ENCODE measurements around the gene UGT1A10.
"Not testable (repeated sequence)": the region's sequence is repeated elsewhere in the genome, so short reads cannot be mapped to it uniquely, and the experiment has no call there.

UGT1A10 gene

DNA sequence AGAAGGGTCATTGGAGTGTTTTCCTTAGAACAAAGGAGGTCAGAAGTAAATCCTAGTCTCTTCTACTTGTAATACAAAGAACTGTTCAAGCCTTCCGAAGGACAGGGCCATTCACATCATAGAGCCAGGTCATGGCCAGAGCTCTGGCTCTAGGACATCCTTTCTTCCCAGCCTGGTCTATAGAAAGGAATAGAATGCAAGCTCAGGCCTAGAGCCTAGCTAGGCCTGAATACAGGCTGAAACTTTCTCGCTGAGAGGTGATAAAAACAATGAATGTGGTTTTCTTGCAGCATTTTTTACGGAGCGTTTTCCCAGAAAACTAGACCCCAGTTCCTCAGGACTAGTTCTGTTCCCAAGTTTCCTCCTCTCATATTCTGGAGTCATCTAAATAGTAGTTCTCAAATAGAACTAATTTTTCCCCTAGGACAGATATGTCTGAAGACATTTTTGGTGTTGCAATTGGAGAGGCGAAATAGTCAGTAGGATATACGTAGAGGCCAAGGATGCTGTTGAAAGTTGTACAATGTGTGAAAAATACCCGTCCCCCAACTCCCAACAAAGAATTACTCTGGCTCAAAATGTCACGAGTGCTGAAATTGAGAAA, 63.3 kb downstream of the UGT1A10 start:
- Histone ChIP-seq H3K4me3 (ENCODE audit: low read length) (no peak overlapping the region), H3K79me2 (ENCODE audit: control insufficient read depth, low read length) (no peaks in the 10 kb centered on the region), H3K4me2 (ENCODE audit: low read length) (no peak overlapping the region), H4K20me1 (ENCODE audit: control insufficient read depth, insufficient read depth, low read depth, low read length) (no peaks in the 10 kb centered on the region), H3K27me3 (ENCODE audit: control insufficient read depth, low read length) (no peaks in the 10 kb centered on the region), H3K36me3 (ENCODE audit: control insufficient read depth, low read length) (no peaks in the 10 kb centered on the region), H3K4me1 (ENCODE audit: control insufficient read depth, low read length) (no peaks in the 10 kb centered on the region), H3K9me2 (replicated peaks; ENCODE audit: control insufficient read depth, low read length) (no peaks in the 10 kb centered on the region), H3F3A (ENCODE audit: control insufficient read depth, insufficient read depth) (no peaks in the 10 kb centered on the region), H3K27ac (ENCODE audit: low read depth, low read length) (no peak overlapping the region), H3K9me3 (ENCODE audit: control insufficient read depth, insufficient read depth, low read length) (no peaks in the 10 kb centered on the region)
- TF ChIP-seq, protein P1, sequence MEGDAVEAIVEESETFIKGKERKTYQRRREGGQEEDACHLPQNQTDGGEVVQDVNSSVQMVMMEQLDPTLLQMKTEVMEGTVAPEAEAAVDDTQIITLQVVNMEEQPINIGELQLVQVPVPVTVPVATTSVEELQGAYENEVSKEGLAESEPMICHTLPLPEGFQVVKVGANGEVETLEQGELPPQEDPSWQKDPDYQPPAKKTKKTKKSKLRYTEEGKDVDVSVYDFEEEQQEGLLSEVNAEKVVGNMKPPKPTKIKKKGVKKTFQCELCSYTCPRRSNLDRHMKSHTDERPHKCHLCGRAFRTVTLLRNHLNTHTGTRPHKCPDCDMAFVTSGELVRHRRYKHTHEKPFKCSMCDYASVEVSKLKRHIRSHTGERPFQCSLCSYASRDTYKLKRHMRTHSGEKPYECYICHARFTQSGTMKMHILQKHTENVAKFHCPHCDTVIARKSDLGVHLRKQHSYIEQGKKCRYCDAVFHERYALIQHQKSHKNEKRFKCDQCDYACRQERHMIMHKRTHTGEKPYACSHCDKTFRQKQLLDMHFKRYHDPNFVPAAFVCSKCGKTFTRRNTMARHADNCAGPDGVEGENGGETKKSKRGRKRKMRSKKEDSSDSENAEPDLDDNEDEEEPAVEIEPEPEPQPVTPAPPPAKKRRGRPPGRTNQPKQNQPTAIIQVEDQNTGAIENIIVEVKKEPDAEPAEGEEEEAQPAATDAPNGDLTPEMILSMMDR (IDR thresholded peaks at IDR 0.05; ENCODE audit: low read depth, low read length, poor library complexity, severe bottlenecking): no peak
- no peak for TF ChIP-seq EZH2phosphoT487 (IDR thresholded peaks at IDR 0.05; ENCODE audit: borderline replicate concordance, low read length)

DNA sequence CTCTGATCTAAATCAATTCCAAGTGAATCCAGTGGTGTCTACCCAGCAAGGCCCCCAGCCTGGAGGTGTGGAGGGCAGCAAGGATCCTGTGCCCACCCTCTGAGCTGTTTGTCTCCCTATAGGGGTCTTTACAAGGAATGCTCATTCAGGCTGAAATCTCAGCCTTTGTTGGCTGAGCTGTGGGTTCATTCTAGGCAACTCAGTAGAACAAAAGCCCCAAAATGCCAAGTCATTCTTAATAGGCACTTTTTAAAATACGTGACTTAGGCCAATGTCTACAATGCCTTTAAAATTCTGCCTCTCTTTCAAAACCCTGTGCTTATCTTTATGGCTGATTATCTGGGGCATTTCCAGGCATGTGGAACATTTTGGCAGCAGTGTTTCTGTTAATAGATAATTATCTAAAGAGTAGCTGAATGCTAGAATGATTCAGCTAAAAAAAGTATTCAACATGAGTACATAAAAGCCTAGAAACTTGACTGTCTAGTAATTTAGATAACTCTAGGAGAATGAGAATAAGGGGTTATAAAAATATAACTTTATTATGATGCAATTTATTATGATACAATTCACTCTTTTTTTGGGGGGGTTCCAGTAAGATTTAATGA, 63.9 kb downstream of the UGT1A10 start:
- Histone ChIP-seq H3K4me1 (ENCODE audit: control insufficient read depth, low read length) (no peaks in the 10 kb centered on the region), H4K20me1 (ENCODE audit: control insufficient read depth, insufficient read depth, low read depth, low read length) (no peaks in the 10 kb centered on the region), H3K36me3 (ENCODE audit: control insufficient read depth, low read length) (no peaks in the 10 kb centered on the region), H3K27me3 (ENCODE audit: control insufficient read depth, low read length) (no peaks in the 10 kb centered on the region), H3K4me2 (ENCODE audit: low read length) (no peak overlapping the region), H3K4me3 (ENCODE audit: low read length) (no peak overlapping the region), H3F3A (ENCODE audit: control insufficient read depth, insufficient read depth) (no peaks in the 10 kb centered on the region), H3K9me2 (replicated peaks; ENCODE audit: control insufficient read depth, low read length) (no peaks in the 10 kb centered on the region), H3K9me3 (ENCODE audit: control insufficient read depth, insufficient read depth, low read length) (no peaks in the 10 kb centered on the region), H3K27ac (ENCODE audit: low read depth, low read length) (no peak overlapping the region), H3K79me2 (ENCODE audit: control insufficient read depth, low read length) (no peaks in the 10 kb centered on the region)
- TF ChIP-seq, protein P1 (IDR thresholded peaks at IDR 0.05; ENCODE audit: low read depth, low read length, poor library complexity, severe bottlenecking): no peak
- TF ChIP-seq EZH2phosphoT487 (IDR thresholded peaks at IDR 0.05; ENCODE audit: borderline replicate concordance, low read length): no peak

DNA sequence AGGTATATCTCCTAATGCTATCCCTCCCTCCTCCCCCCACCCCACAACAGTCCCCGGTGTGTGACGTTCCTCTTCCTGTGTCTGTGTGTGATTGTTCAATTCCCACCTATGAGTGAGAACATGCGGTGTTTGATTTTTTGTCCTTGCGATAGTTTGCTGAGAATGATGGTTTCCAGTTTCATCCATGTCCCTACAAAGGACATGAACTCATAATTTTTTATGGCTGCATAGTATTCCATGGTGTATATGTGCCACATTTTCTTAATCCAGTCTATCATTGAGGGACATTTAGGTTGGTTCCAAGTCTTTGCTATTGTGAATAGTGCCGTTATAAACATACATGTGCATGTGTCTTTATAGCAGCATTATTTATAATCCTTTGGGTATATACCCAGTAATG, 64.6 kb downstream of the UGT1A10 start:
- not testable (repeated sequence) for H3K4me3 ChIP-seq (ENCODE audit: low read length); H3K27ac ChIP-seq (ENCODE audit: low read depth, low read length); H3K79me2 ChIP-seq (ENCODE audit: control insufficient read depth, low read length); H4K20me1 ChIP-seq (ENCODE audit: control insufficient read depth, insufficient read depth, low read depth, low read length); H3K4me2 ChIP-seq (ENCODE audit: low read length); H3K4me1 ChIP-seq (ENCODE audit: control insufficient read depth, low read length); H3K36me3 ChIP-seq (ENCODE audit: control insufficient read depth, low read length); H3K9me3 ChIP-seq (ENCODE audit: control insufficient read depth, insufficient read depth, low read length); H3K27me3 ChIP-seq (ENCODE audit: control insufficient read depth, low read length); H3K9me2 ChIP-seq (replicated peaks; ENCODE audit: control insufficient read depth, low read length); H3F3A ChIP-seq (ENCODE audit: control insufficient read depth, insufficient read depth)

DNA sequence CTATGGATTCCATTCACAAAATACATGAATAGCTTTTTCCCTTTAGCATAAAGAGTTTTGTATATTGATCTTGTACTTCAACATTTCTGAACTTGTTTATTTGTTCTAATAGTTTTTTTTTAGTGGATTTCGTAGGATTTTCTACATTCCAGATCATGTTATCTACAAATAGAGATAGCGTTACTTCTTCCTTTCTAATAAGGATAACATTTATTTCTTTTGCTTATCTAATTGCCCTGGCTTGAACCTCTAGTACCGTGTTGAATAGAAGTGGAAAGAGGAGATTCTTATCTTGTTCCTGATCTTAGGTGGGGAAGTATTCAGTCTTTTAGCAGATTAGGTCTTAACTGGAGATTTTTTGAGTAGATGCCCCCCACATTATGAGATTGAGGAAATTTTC, 66.0 kb downstream of the UGT1A10 start:
- H3K79me2 ChIP-seq (ENCODE audit: control insufficient read depth, low read length): no peaks in the 10 kb centered on the region
- no peaks in the 10 kb centered on the region for H3K9me3 ChIP-seq (ENCODE audit: control insufficient read depth, insufficient read depth, low read length)
- no peaks in the 10 kb centered on the region for H4K20me1 ChIP-seq (ENCODE audit: control insufficient read depth, insufficient read depth, low read depth, low read length)
- no peak overlapping the region for H3K4me2 ChIP-seq (ENCODE audit: low read length)
- H3K27me3 ChIP-seq (ENCODE audit: control insufficient read depth, low read length): 0 out of 2 replicates have a peak, but pooled peaks cover 3% of the 10 kb centered on the region
- no peaks in the 10 kb centered on the region for H3K4me1 ChIP-seq (ENCODE audit: control insufficient read depth, low read length)
- no peaks in the 10 kb centered on the region for H3K36me3 ChIP-seq (ENCODE audit: control insufficient read depth, low read length)
- TF ChIP-seq EZH2phosphoT487 (IDR thresholded peaks at IDR 0.05; ENCODE audit: borderline replicate concordance, low read length): no peak
- TF ChIP-seq, protein P1 (IDR thresholded peaks at IDR 0.05; ENCODE audit: low read depth, low read length, poor library complexity, severe bottlenecking): no peak
- H3K27ac ChIP-seq (ENCODE audit: low read depth, low read length): no peak overlapping the region
- H3F3A ChIP-seq (ENCODE audit: control insufficient read depth, insufficient read depth): no peaks in the 10 kb centered on the region
- no peak overlapping the region for H3K4me3 ChIP-seq (ENCODE audit: low read length)
- H3K9me2 ChIP-seq (replicated peaks; ENCODE audit: control insufficient read depth, low read length): no peaks in the 10 kb centered on the region

All from DOHH2 (cell line).